K562 (cell line): ENCODE measurements around the gene MRPL37. TPM values are rescaled to one million over a fixed set of nuclear protein-coding genes. Genes with fewer than 3 reads are reported as not detected.

ENCODE experiments used
- ASH1L ChIP-seq: fragments of 450-650 bp; IDR thresholded peaks from 2 replicates; pipeline ENCODE4 v1.6.1; 2018; ENCODE audit warnings: borderline replicate concordance, mild to moderate bottlenecking, low read depth; ENCODE audit not compliant: partially characterized antibody
- CCNT2 ChIP-seq: IDR thresholded peaks from 2 replicates; pipeline ENCODE4 v1.6.1; 2011; ENCODE audit warnings: borderline replicate concordance, low read depth, mild to moderate bottlenecking, moderate library complexity, mixed read lengths, low read length; ENCODE audit not compliant: insufficient read length; ENCODE audit errors: extremely low read depth
- DACH1 ChIP-seq: fragments of 450-650 bp; IDR thresholded peaks from 2 replicates; pipeline ENCODE4 v1.6.1; 2018; ENCODE audit not compliant: partially characterized antibody
- E4F1 ChIP-seq: fragments of 250-450 bp; sonication (Bioruptor Pico); IDR thresholded peaks from 2 replicates; pipeline ENCODE4 v1.5.0; 2021; ENCODE audit warnings: mild to moderate bottlenecking, borderline replicate concordance
- ELK1 ChIP-seq: sonication (generic); formaldehyde crosslinking; IDR thresholded peaks from 2 replicates; pipeline ENCODE4 v1.8.1; 2022; ENCODE audit warnings: missing genetic modification reagents
- MCM2 ChIP-seq: fragments of 450-650 bp; IDR thresholded peaks from 2 replicates; pipeline ENCODE4 v1.6.1; 2017; ENCODE audit warnings: low read depth, mild to moderate bottlenecking
- MED1 ChIP-seq: sonication (generic); formaldehyde crosslinking; IDR thresholded peaks from 2 replicates; pipeline ENCODE4 v1.8.1; 2023; ENCODE audit warnings: missing genetic modification reagents, borderline replicate concordance
- MYC ChIP-seq, 2 experiments: fragments of 250-450 bp in 1 of 2; sonication (Bioruptor Pico) in 1 of 2; IDR thresholded peaks; 2 replicates each; pipeline versions ENCODE4 v1.5.1 to v1.6.1; 2012 to 2021; ENCODE audit warnings: low read depth in 2 of 2, borderline replicate concordance in 1 of 2, improper control_type of control experiment in 1 of 2, low read length in 1 of 2, mild to moderate bottlenecking in 1 of 2, moderate library complexity in 1 of 2
- NCOA6 ChIP-seq: fragments of 450-650 bp; IDR thresholded peaks from 2 replicates; pipeline ENCODE4 v1.6.1; 2017; ENCODE audit warnings: mild to moderate bottlenecking
- NEUROD1 ChIP-seq: fragments of 150-350 bp; IDR thresholded peaks from 2 replicates; pipeline ENCODE4 v1.6.1; 2014; ENCODE audit warnings: borderline replicate concordance, low read length, low read depth; ENCODE audit not compliant: partially characterized antibody
- NONO ChIP-seq, 2 experiments: fragments of 200-400 bp in 1 of 2; fragments of 450-650 bp in 1 of 2; formaldehyde crosslinking in 1 of 2; IDR thresholded peaks; 2 replicates each; pipeline ENCODE4 v1.6.1; 2017; ENCODE audit warnings: low read depth in 2 of 2, mild to moderate bottlenecking in 2 of 2, moderate library complexity in 2 of 2, low read length in 1 of 2
- PCBP1 ChIP-seq: fragments of 200-400 bp; formaldehyde crosslinking; IDR thresholded peaks from 2 replicates; pipeline ENCODE4 v1.6.1; 2018; ENCODE audit warnings: mild to moderate bottlenecking, low read depth, low read length; ENCODE audit not compliant: poor library complexity, severe bottlenecking
- POLR3A ChIP-seq: IDR thresholded peaks from 2 replicates; pipeline ENCODE4 v1.6.1; 2011; ENCODE audit warnings: borderline replicate concordance, mild to moderate bottlenecking, moderate library complexity; ENCODE audit not compliant: insufficient read length, insufficient read depth; ENCODE audit errors: extremely low read depth
- RHOXF2B ChIP-seq: fragments of 250-450 bp; sonication (Bioruptor Pico); conservative IDR thresholded peaks from 2 replicates; pipeline ENCODE4 v1.5.1; 2021
- SPI1 ChIP-seq: IDR thresholded peaks from 2 replicates; pipeline ENCODE4 v1.6.1; 2011; ENCODE audit warnings: low read depth, low read length, control low read depth, borderline replicate concordance
- SRF ChIP-seq, 2 experiments: fragments of 250-450, 450-650 bp in 1 of 2; sonication (Bioruptor Pico) in 1 of 2; sonication (generic) in 1 of 2; formaldehyde crosslinking; IDR thresholded peaks; 2 replicates each; pipeline versions ENCODE4 v1.5.0 to v1.5.1; 2020 to 2022; ENCODE audit warnings: mild to moderate bottlenecking in 1 of 2, missing genetic modification reagents in 1 of 2
- TCF7 ChIP-seq: sonication (generic); IDR thresholded peaks from 2 replicates; pipeline ENCODE4 v1.6.1; 2016; ENCODE audit warnings: antibody characterized with exemption, borderline replicate concordance
- TGIF2 ChIP-seq: sonication (generic); formaldehyde crosslinking; IDR thresholded peaks from 2 replicates; pipeline ENCODE4 v1.8.1; 2022; ENCODE audit warnings: mild to moderate bottlenecking, missing genetic modification reagents, moderate library complexity
- ZBED1 ChIP-seq: IDR thresholded peaks from 2 replicates; pipeline ENCODE4 v1.6.1; 2014
- ZNF3 ChIP-seq: fragments of 250-450 bp; sonication (Bioruptor Pico); IDR thresholded peaks from 2 replicates; pipeline ENCODE4 v1.5.0; 2021; ENCODE audit warnings: mild to moderate bottlenecking, moderate library complexity
- ZNF395 ChIP-seq: fragments of 200-800 bp; sonication (Bioruptor generic); IDR thresholded peaks from 2 replicates; pipeline ENCODE4 v1.6.1; 2017; ENCODE audit warnings: missing genetic modification characterization, missing compliant biosample characterization
- ZNF589 ChIP-seq: fragments of 200-800 bp; sonication (Bioruptor generic); IDR thresholded peaks from 2 replicates; pipeline ENCODE4 v1.6.1; 2016; ENCODE audit warnings: low read depth, missing genetic modification characterization, missing compliant biosample characterization
- ZNF696 ChIP-seq: fragments of 250-450 bp; sonication (Bioruptor Pico); conservative IDR thresholded peaks from 2 replicates; pipeline ENCODE4 v1.4.0; 2020; ENCODE audit warnings: mild to moderate bottlenecking, moderate library complexity
- polyA plus RNA-seq, 8 experiments: library from polyadenylated mRNA; depleted of rRNA in 4 of 8; stranded (reverse) in 5 of 8; unstranded in 3 of 8; fragments of >200 nt; fragmentation: Nextera tagmentation in 2 of 8; fragmentation: Illumina TruSeq in 1 of 8; extraction: Ambion mirVana in 2 of 8; extraction: Trizol in 1 of 8; gene quantifications; 2 replicates each; pipeline versions ENCODE4 v1.2.1 to v1.2.3, GENCODE V29; 2011 to 2014; ENCODE audit warnings: inconsistent platforms in 1 of 8, missing spikeins in 1 of 8
- total RNA-seq, 7 experiments: library from RNA; depleted of rRNA in 6 of 7; stranded (reverse); fragments of >200 nt in 6 of 7; fragmentation: Illumina TruSeq in 2 of 7; extraction: Trizol in 2 of 7; gene quantifications; 2 replicates each; pipeline versions ENCODE4 v1.2.1 to v1.2.3, GENCODE V29; 2011 to 2021; ENCODE audit warnings: low replicate concordance in 1 of 7

MRPL37 gene
- total and polyA plus RNA-seq, 9 of the 15 experiments (the other 6 are each of a cell fraction or from before 2014, with no cell fraction given) = 52.2 to 303 (median 180) TPM

GRCh38 chr1:54212872-54213271 lies 12.9 kb downstream of the MRPL37 start (continued):
- TF ChIP-seq TGIF2 (CRISPR knock-in tag) = no peak
- no peak for TF ChIP-seq ZNF589
- no peak for TF ChIP-seq PCBP1
- TF ChIP-seq ZNF3 = no peak
- TF ChIP-seq ELK1 = no peak
- TF ChIP-seq POLR3A = no peak
- TF ChIP-seq NEUROD1 = no peak
- TF ChIP-seq ZNF395 (CRISPR knock-in tag) = peak; percentile 64; the same call in 1 of the 2 replicates
- TF ChIP-seq E4F1 = no peak
- no peak for TF ChIP-seq RHOXF2B (CRISPR knock-in tag)
- no peak for TF ChIP-seq NONO (IDR thresholded peaks at IDR 0.05; ENCODE audit: low read depth in 2 of 2, low read length in 1 of 2)
- TF ChIP-seq SPI1 = peak; percentile 71; the same call in 1 of the 2 replicates
- TF ChIP-seq ZBED1 = no peak
- no peak for TF ChIP-seq NCOA6
- no peak for TF ChIP-seq ASH1L
- no peak for TF ChIP-seq MCM2
- TF ChIP-seq CCNT2 = no peak
- no peak for TF ChIP-seq MED1 (CRISPR knock-in tag)
- no peak for TF ChIP-seq ZNF696
- no peak for TF ChIP-seq DACH1
- TF ChIP-seq TCF7 = no peak
- TF ChIP-seq MYC (IDR thresholded peaks at IDR 0.05; ENCODE audit: low read depth, low read length) = peak; percentile 56
- no peak for TF ChIP-seq MYC (CRISPR knock-in tag; IDR thresholded peaks at IDR 0.05; ENCODE audit: borderline replicate concordance, low read depth)
- TF ChIP-seq SRF (CRISPR knock-in tag; IDR thresholded peaks at IDR 0.05) = no peak
